ENCODE results near the gene ACTN4.

ACTN4 gene

DNA sequence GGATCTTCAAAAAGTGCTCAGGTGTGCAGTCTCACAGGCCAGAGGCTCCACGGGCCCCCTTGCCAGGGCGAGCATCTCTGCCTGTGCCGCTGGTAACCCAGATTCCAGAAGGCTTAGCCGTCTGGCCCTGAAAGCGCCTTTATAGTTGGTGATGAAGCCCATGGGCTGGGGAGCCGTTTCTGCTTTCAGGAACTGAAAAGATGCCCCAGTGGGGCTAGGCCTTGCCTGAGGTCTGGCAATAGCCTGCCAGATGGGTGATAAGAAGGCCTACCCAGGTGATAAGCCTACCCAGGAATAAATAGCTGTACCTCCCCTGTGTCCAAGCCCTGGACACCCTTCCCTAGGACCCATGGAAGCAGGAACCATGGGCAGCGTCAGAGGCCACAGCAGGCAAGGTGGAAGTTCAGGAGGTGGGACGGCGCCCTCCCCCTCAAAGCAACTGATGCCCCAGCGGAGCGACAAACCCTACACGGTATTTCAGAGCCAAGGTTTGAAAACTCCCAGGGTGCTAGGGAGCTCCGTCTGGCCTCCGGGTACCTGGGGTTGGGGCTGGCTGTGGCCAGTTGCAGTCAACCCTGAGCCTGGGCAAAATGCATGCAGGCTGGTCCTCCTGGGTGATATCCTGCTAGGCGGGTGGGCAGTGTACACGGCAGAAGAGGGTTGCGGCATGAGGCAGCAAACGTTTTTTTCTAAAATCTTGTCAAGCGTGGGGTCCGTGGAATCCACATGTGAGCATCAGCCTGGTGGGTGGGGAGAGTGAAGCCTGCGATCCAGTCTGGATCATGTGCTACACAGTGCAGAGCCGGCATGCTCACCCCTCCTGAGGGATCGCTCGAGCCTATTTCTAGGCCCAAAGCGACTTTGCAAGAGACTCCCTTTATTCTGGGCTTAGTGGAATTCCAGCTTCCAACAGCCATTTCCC is 45.3 kb downstream of the ACTN4 start:
- H3K4me2 ChIP-seq (ENCODE audit: insufficient read depth, low read length) = no peak overlapping the region
- peaks cover 7% of the 10 kb centered on the region for H3K4me1 ChIP-seq (ENCODE audit: insufficient read depth, low read length)

DNA sequence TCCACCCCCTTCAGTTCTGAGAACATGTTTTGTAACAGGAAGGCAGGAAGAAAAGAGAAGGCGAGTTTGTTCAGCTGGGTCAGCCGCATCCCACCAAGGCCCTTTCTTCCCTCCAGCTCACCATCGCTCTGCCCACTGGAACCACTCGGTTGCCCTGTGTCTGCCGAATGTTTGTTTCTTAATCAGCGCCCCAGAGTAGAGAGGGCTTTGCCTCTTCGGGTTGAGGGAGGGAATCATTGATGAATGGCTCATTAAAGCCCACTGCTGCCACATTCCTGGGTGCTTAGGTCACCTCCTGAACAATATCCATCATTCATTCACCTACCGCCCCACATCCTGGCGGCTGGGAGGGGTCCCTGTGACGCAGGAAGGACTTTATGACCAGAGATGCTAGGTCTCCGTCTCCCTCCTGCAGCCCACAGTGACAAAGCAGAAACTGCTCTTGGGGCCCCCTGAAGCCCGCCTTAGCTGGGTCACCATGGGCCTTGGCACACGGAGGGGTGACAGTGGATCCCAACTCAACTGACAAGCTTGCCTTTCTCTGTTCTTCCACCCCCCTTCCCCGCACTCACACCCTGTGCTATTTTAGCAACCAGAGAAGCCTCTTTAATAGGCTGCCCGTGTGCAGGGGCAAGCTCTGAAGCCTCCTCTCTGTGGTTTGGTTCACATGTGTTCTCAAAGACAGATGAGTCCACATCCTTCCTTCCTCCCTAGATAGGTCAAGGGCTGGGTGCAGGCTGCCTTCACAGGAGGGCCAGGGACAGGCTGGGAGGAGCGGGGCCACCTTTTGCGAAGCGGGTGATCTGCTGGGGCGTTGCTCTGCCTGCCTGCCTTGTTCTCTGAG is 46.2 kb downstream of the ACTN4 start:
- H3K4me3 ChIP-seq (ENCODE audit: low read depth in 1 of 2, low read length in 2 of 2) = no peak overlapping the region
- no peak overlapping the region for H3K4me2 ChIP-seq (ENCODE audit: insufficient read depth, low read length)
- H3K4me1 ChIP-seq (ENCODE audit: insufficient read depth, low read length) = peaks cover 7% of the 10 kb centered on the region
- H3K27ac ChIP-seq (ENCODE audit: low read length) = no peak overlapping the region
- H3K36me3 ChIP-seq (ENCODE audit: insufficient read depth, low read length) = peaks cover 30% of the 10 kb centered on the region
- ATAC-seq (ENCODE audit: insufficient read depth, low read depth) = peak; percentile 66
- no peak overlapping the region for H3K9ac ChIP-seq (ENCODE audit: low read depth, low read length)
- H3K79me2 ChIP-seq (ENCODE audit: insufficient read depth, low read length) = peaks cover 94% of the 10 kb centered on the region
- TF ChIP-seq, protein P1, sequence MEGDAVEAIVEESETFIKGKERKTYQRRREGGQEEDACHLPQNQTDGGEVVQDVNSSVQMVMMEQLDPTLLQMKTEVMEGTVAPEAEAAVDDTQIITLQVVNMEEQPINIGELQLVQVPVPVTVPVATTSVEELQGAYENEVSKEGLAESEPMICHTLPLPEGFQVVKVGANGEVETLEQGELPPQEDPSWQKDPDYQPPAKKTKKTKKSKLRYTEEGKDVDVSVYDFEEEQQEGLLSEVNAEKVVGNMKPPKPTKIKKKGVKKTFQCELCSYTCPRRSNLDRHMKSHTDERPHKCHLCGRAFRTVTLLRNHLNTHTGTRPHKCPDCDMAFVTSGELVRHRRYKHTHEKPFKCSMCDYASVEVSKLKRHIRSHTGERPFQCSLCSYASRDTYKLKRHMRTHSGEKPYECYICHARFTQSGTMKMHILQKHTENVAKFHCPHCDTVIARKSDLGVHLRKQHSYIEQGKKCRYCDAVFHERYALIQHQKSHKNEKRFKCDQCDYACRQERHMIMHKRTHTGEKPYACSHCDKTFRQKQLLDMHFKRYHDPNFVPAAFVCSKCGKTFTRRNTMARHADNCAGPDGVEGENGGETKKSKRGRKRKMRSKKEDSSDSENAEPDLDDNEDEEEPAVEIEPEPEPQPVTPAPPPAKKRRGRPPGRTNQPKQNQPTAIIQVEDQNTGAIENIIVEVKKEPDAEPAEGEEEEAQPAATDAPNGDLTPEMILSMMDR (IDR thresholded peaks at IDR 0.05; ENCODE audit: borderline replicate concordance, extremely low read depth, low read length, poor library complexity, severe bottlenecking) = no peak
- no peak for TF ChIP-seq EZH2 (IDR thresholded peaks at IDR 0.05; ENCODE audit: borderline replicate concordance, low read depth, low read length, severe bottlenecking)
- H3K9me3 ChIP-seq (ENCODE audit: insufficient read depth, low read length, severe bottlenecking) = no peaks in the 10 kb centered on the region
- peak; percentile 27 for DNase-seq
- no peak overlapping the region for H2AFZ ChIP-seq (ENCODE audit: low read depth, low read length)
- peaks cover 74% of the 10 kb centered on the region for H4K20me1 ChIP-seq (ENCODE audit: insufficient read depth, low read length)
- H3K27me3 ChIP-seq (ENCODE audit: insufficient read depth, low read length, poor library complexity) = no peaks in the 10 kb centered on the region

More for the DNA sequence above, 45.3 kb downstream of the ACTN4 start:
- Histone ChIP-seq H3K27me3 (ENCODE audit: insufficient read depth, low read length, poor library complexity) (no peaks in the 10 kb centered on the region), H4K20me1 (ENCODE audit: insufficient read depth, low read length) (peaks cover 68% of the 10 kb centered on the region), H3K36me3 (ENCODE audit: insufficient read depth, low read length) (peaks cover 30% of the 10 kb centered on the region), H3K9ac (ENCODE audit: low read depth, low read length) (no peak overlapping the region), H3K4me3 (ENCODE audit: low read depth in 1 of 2, low read length in 2 of 2) (no peak overlapping the region), H2AFZ (ENCODE audit: low read depth, low read length) (no peak overlapping the region), H3K9me3 (ENCODE audit: insufficient read depth, low read length, severe bottlenecking) (no peaks in the 10 kb centered on the region), H3K79me2 (ENCODE audit: insufficient read depth, low read length) (peaks cover 94% of the 10 kb centered on the region), H3K27ac (ENCODE audit: low read length) (no peak overlapping the region)
- no peak for DNase-seq
- TF ChIP-seq EZH2 (IDR thresholded peaks at IDR 0.05; ENCODE audit: borderline replicate concordance, low read depth, low read length, severe bottlenecking) = no peak
- TF ChIP-seq, protein P1 (IDR thresholded peaks at IDR 0.05; ENCODE audit: borderline replicate concordance, extremely low read depth, low read length, poor library complexity, severe bottlenecking) = no peak
- no peak for ATAC-seq (ENCODE audit: insufficient read depth, low read depth)

DNA sequence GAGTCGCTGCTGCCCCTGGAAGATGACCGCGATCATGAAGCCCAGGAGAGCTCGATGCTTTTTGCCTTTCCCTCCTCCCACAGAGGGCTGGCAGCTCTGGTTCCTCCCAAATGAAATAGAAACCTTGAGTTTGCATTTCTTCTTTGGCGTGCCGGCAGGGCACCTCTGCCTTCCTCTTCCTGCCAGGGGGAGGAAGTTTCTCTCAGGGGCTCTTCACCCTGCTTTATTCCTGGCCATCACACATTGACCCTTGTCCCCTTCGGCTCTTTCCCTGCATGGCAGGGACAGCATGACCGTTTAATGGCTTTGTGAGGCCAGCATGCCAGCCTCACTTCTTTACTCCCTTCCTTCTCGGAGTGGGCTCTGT is 47.9 kb downstream of the ACTN4 start:
- Histone ChIP-seq H3K36me3 (ENCODE audit: insufficient read depth, low read length) (peaks cover 37% of the 10 kb centered on the region), H4K20me1 (ENCODE audit: insufficient read depth, low read length) (peaks cover 83% of the 10 kb centered on the region), H3K9me3 (ENCODE audit: insufficient read depth, low read length, severe bottlenecking) (no peaks in the 10 kb centered on the region), H3K79me2 (ENCODE audit: insufficient read depth, low read length) (peaks cover 91% of the 10 kb centered on the region), H3K27me3 (ENCODE audit: insufficient read depth, low read length, poor library complexity) (no peaks in the 10 kb centered on the region), H3K4me1 (ENCODE audit: insufficient read depth, low read length) (peaks cover 7% of the 10 kb centered on the region), H3K4me3 (ENCODE audit: low read depth in 1 of 2, low read length in 2 of 2) (no peak overlapping the region), H3K4me2 (ENCODE audit: insufficient read depth, low read length) (no peak overlapping the region), H3K27ac (ENCODE audit: low read length) (no peak overlapping the region), H2AFZ (ENCODE audit: low read depth, low read length) (no peak overlapping the region), H3K9ac (ENCODE audit: low read depth, low read length) (no peak overlapping the region)
- no peak for TF ChIP-seq EZH2 (IDR thresholded peaks at IDR 0.05; ENCODE audit: borderline replicate concordance, low read depth, low read length, severe bottlenecking)
- TF ChIP-seq, protein P1 (IDR thresholded peaks at IDR 0.05; ENCODE audit: borderline replicate concordance, extremely low read depth, low read length, poor library complexity, severe bottlenecking) = no peak
- DNase-seq = no peak
- no peak for ATAC-seq (ENCODE audit: insufficient read depth, low read depth)

All from DND-41 (cell line).